ENCODE measurements around the gene JARID2. TPM values are rescaled to one million over a fixed set of nuclear protein-coding genes. Genes with fewer than 3 reads are reported as not detected.

JARID2 gene
- total and polyA plus RNA-seq, 4 donors, result 1.4 to 12.3 (median 3.4) TPM

GRCh38 chr6:15538766-15539495 lies 293.1 kb downstream of the JARID2 start:
- no peak overlapping the region for H3K9ac ChIP-seq (ENCODE audit: low read depth in 1 of 2, low read length in 2 of 2)
- no peak overlapping the region for H3K27ac ChIP-seq (ENCODE audit: low read depth in 1 of 2, low read length in 2 of 2)
- H3K4me1 ChIP-seq (ENCODE audit: control insufficient read depth in 4 of 4, insufficient read depth in 4 of 4, low read length in 3 of 4), result no peaks in the 10 kb centered on the region
- TF ChIP-seq SP1 (IDR thresholded peaks at IDR 0.05) (no peak), RXRA (IDR thresholded peaks at IDR 0.05) (no peak), CTCF (IDR thresholded peaks at IDR 0.05; ENCODE audit: low read depth, low read length, missing input control) (no peak), MAX (IDR thresholded peaks at IDR 0.05) (no peak), EGR1 (IDR thresholded peaks at IDR 0.05; ENCODE audit: low read depth in 2 of 2) (no peak), TAF1 (conservative IDR thresholded peaks at IDR 0.05) (no peak), FOXA2 (IDR thresholded peaks at IDR 0.05) (no peak), HNF4A (conservative IDR thresholded peaks at IDR 0.05) (no peak), JUND (IDR thresholded peaks at IDR 0.05) (no peak), GABPA (IDR thresholded peaks at IDR 0.05 in 1 of 2, conservative IDR thresholded peaks at IDR 0.05 in 1 of 2) (no peak), HNF4G (IDR thresholded peaks at IDR 0.05) (no peak), REST (IDR thresholded peaks at IDR 0.05) (no peak), ATF3 (IDR thresholded peaks at IDR 0.05) (no peak), YY1 (IDR thresholded peaks at IDR 0.05) (no peak)
- WGBS, result 83% methylated on average over 9 of the region's 9 CpGs
- no peak overlapping the region for H3K4me3 ChIP-seq (ENCODE audit: low read depth in 1 of 3, low read length in 3 of 3)
- H3K27me3 ChIP-seq (ENCODE audit: control insufficient read depth in 4 of 4, insufficient read depth in 4 of 4, low read length in 3 of 4), result no peaks in the 10 kb centered on the region
- H3K36me3 ChIP-seq (ENCODE audit: control insufficient read depth in 4 of 4, insufficient read depth in 3 of 4, low read depth in 1 of 4, low read length in 3 of 4), result no peaks in the 10 kb centered on the region
- H3K9me3 ChIP-seq (ENCODE audit: control insufficient read depth in 4 of 4, low read length in 3 of 4), result no peaks in the 10 kb centered on the region
- no peak for DNase-seq (ENCODE audit: low spot score)

- no peak for DNase-seq (ENCODE audit: low spot score)
- no peak for TF ChIP-seq GABPA (IDR thresholded peaks at IDR 0.05 in 1 of 2, conservative IDR thresholded peaks at IDR 0.05 in 1 of 2)
- no peak for TF ChIP-seq ZBTB33 (IDR thresholded peaks at IDR 0.05)
- no peak for TF ChIP-seq NR2F2 (IDR thresholded peaks at IDR 0.05)
- TF ChIP-seq MAX (IDR thresholded peaks at IDR 0.05), result no peak
- TF ChIP-seq HNF4A (conservative IDR thresholded peaks at IDR 0.05), result no peak
- TF ChIP-seq FOXA1 (IDR thresholded peaks at IDR 0.05), result no peak
- no peak for TF ChIP-seq TAF1 (conservative IDR thresholded peaks at IDR 0.05)
- TF ChIP-seq JUND (IDR thresholded peaks at IDR 0.05), result no peak
- TF ChIP-seq CTCF (IDR thresholded peaks at IDR 0.05; ENCODE audit: low read depth, low read length, missing input control), result no peak
- TF ChIP-seq HNF4G (IDR thresholded peaks at IDR 0.05), result no peak
- no peak for TF ChIP-seq RAD21 (IDR thresholded peaks at IDR 0.05)
- TF ChIP-seq FOXA2 (IDR thresholded peaks at IDR 0.05), result no peak
- no peak for TF ChIP-seq YY1 (IDR thresholded peaks at IDR 0.05)
- Histone ChIP-seq H3K9ac (ENCODE audit: low read depth in 1 of 2, low read length in 2 of 2) (no peak overlapping the region), H3K27me3 (ENCODE audit: control insufficient read depth in 4 of 4, insufficient read depth in 4 of 4, low read length in 3 of 4) (no peaks in the 10 kb centered on the region), H3K4me1 (ENCODE audit: control insufficient read depth in 4 of 4, insufficient read depth in 4 of 4, low read length in 3 of 4) (no peaks in the 10 kb centered on the region), H3K4me3 (ENCODE audit: low read depth in 1 of 3, low read length in 3 of 3) (no peak overlapping the region), H3K9me3 (ENCODE audit: control insufficient read depth in 4 of 4, low read length in 3 of 4) (peaks cover 0 to 4% (median 0%) of the 10 kb centered on the region in 4 donors), H3K27ac (ENCODE audit: low read depth in 1 of 2, low read length in 2 of 2) (no peak overlapping the region), H3K36me3 (ENCODE audit: control insufficient read depth in 4 of 4, insufficient read depth in 3 of 4, low read depth in 1 of 4, low read length in 3 of 4) (no peaks in the 10 kb centered on the region)
- WGBS, result 81% methylated on average over 7 of the region's 7 CpGs
Measured at GRCh38 chr6:15539722-15540270, 293.9 kb downstream of the JARID2 start.

Data from liver (tissue), 9 donors.